Pons (tissue), 1 donor: Measurements from ENCODE around the gene ZNF230.

Experiments used
- DNase-seq: peaks from one replicate; pipeline ENCODE4 v3.0.0-alpha.2; 2016; ENCODE audit warnings: low spot score

The ZNF230 gene

GRCh38 chr19:44002566-44003460 lies at the start of gene ZNF230:
Gene ZNF230 (plus strand): TSS chr19:44002957. CDS start chr19:44007079, 4,122 bp downstream.
- DNase-seq = peak; percentile 98

DNA sequence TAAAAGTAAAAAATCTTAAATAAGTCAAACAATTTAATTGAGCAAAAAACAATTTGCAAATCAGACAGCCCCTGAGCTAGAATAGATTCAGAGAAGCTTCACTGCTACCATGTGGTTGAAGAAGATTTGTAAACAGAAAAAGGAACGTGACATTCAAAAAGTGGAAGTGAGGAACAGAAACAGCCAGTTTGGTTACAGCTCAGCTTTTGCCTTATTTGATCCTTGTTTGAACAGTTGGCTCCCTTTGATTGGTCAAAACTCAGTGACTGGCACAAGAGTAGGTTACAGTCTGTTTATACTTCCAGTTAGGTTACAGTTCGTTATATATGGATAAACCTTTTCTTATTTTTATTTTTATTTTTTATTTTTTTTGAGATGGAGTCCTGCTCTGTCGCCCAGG lies 45.9 kb upstream of the ZNF230 start:
- no peak for DNase-seq

DNA sequence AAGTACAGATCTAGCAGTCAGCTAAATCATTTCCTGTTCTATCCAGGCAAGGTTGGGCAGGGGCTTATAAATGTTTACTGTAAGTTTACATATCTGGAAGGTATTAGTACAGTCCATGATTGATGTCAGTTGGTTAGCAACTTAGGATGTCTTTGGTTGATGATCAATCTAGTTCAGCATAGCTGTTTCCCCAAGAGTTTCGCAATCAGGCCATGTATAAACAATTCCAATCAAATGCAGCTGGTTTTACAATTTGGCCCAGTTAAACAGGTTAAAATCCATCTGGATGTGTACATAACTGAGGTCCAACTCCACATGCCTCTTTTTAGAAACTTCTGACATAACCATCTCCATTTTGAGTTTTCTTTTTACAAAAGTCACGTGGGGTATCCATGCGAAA lies 44.9 kb upstream of the ZNF230 start:
- no peak for DNase-seq

GRCh38 chr19:43960411-43960810 lies 42.3 kb upstream of the ZNF230 start:
- no peak for DNase-seq

DNA sequence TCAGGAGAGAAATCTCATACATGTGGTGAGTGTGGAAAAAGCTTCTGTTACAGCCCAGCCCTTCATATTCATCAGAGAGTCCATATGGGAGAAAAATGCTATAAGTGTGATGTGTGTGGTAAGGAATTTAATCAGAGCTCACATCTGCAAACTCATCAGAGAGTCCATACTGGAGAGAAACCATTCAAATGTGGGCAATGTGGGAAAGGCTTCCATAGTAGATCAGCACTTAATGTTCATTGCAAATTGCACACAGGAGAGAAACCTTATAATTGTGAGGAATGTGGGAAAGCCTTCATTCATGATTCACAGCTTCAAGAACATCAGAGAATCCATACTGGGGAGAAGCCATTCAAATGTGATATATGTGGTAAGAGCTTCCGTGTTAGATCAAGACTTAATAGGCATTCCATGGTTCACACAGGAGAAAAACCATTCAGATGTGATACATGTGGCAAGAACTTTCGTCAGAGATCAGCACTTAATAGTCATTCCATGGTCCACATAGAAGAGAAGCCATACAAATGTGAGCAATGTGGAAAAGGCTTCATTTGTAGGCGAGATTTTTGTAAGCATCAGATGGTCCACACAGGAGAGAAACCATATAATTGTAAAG lies 36.6 kb upstream of the ZNF230 start:
- DNase-seq = no peak

GRCh38 chr19:43976732-43977131 lies 26.0 kb upstream of the ZNF230 start:
- no peak for DNase-seq

DNA sequence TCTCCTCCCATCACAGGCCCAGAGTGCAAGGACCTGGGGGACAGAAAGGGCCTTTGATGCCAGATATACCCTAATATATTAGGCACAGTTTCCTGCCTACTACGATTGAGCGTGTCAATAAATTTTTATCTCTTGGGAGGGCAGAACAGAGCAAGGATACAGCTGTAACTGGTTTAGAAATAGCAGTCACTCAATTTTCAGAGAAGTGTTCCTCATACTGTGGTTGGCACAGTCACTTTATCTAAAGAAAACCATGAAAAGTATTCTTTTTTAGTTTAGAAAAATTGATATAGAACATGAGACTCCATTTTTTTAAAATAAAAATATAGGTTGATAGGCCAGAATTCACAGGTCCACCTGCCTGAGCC lies 19.2 kb upstream of the ZNF230 start:
- DNase-seq = no peak

DNA sequence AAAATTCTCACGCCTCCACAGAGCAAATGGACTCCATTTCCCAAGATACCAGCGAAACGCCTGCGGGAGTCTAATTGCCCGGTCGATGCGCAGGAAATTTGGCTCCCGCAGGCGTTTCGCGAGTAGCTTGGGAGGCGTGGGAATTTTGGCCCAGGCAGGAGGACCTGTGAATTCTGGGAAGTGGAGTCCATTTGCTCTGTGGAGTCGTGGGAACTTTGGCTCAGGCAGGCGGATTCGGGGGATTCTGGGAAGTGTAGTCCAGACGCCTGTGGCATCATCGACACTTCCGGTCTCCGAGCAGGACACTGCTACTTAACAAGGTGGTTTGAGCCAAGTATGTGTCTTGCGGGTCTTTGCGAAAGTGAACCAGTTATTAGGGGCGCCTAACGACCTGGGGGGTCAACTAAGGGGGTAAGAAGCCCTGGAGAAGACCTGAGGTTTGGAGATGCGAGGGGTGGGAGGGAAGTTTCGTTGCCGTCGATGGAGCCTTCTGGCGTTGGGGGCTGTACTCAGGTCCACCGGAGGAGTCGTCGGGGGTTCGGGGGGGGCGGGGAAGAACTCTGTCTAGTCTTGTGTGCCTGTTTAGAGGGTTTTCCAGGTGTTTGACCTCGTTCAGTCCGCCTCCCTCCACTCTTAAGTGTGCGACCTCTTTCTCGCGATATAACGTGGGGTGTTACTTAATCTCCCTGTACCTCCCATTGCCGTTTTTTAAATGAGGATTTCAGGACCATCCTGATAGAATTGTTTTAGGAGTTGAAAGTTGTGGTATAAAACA lies 18.7 kb upstream of the ZNF230 start, which contains the start of gene ZNF155:
ZNF155 (plus strand) TSS at position 277 of the 775 bp plus-strand sequence. CDS start 4,356 bp downstream, outside the sequence.
- DNase-seq = peak; percentile 98

DNA sequence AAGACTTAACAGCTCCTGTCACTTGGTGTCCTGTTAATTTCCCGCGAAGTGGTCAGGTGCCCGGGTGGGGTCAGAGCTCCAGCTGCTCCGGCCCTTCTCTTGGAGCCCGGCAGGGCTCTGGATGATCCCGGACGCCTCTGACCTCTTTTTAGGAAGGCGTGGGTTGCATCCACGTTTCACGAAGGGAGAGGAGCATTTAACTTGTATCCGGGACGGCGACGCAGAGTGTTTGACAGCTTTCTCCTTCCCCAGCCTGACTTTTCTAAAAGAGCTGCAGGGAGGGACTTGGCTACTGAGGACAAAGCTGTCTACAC lies 18.1 kb upstream of the ZNF230 start:
- DNase-seq = no peak

DNA sequence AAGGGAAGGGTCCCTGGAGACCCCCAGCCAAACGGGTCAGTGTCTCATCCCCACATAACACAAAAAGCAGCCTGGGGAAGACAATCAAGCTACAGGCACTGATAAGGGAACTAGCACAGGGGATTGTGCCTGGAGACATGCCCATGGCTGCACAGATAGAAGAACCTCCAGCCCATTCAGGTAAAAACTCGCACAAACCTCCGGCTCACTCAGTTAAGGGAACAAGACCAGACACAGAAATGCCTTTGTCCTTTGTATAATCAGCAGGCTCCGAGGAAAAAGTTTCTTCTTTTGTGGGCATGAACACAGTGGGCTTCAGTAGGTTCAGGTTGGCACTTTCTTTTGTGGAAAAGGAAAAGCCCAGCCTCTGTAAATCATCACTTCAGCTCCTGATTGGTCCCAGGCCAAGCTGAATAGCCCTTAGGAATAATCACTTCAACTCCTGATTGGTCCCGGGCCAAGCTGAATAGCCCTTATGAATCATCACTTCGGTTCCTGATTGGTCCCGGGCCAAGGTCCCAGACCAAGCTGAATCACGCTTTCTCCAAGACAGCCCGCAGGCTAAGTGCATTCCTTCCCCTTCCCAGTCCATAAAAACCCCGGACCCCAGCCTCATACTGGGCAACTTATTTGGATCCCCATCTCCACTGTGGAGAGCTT lies 5.0 kb upstream of the ZNF230 start:
- DNase-seq = no peak

DNA sequence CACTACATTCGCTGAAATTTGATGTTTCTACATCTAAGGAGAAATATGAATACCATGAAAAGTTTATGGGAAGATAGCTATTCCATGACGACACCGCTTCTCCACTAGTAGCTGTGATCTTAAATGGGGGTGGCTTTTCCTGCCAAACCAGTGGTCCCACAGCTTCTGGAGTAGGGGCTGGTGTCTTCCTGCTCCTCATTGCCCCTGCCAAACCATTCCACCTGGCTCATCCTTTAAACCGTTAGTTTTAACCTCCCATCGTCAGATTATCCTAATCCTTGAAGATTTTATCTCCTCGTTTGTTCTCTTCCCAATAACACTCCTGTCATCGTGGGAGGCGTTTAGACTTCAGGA lies 568 bp upstream of the ZNF230 start:
- DNase-seq = no peak

GRCh38 chr19:44003461-44004009 lies 778 bp downstream of the ZNF230 start:
- no peak for DNase-seq

- no peak for DNase-seq
Measured at GRCh38 chr19:44005973-44006372, 3.2 kb downstream of the ZNF230 start.

- no peak for DNase-seq
Measured at GRCh38 chr19:44007473-44007872, 4.7 kb downstream of the ZNF230 start.

GRCh38 chr19:44010468-44010867 lies 7.7 kb downstream of the ZNF230 start:
- no peak for DNase-seq

GRCh38 chr19:44019498-44019897 lies 16.7 kb downstream of the ZNF230 start:
- no peak for DNase-seq

- no peak for DNase-seq
Measured at GRCh38 chr19:44021221-44021620, 18.5 kb downstream of the ZNF230 start.

DNA sequence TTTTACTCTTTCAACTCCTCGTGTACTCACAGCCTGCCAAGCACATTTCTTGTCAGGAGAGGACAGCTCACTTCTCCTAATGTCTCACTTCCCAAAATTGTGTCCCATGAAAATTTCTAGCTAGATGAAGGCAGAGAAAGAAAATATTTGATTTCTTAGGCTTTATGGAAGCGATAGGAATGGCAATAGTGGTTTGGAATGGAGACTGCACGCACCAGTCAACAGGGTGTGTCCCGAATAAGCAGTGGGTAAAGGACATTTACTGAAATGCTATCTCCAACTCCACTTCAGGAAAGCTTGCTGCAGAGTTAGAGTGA lies 22.1 kb downstream of the ZNF230 start:
- DNase-seq = no peak

DNA sequence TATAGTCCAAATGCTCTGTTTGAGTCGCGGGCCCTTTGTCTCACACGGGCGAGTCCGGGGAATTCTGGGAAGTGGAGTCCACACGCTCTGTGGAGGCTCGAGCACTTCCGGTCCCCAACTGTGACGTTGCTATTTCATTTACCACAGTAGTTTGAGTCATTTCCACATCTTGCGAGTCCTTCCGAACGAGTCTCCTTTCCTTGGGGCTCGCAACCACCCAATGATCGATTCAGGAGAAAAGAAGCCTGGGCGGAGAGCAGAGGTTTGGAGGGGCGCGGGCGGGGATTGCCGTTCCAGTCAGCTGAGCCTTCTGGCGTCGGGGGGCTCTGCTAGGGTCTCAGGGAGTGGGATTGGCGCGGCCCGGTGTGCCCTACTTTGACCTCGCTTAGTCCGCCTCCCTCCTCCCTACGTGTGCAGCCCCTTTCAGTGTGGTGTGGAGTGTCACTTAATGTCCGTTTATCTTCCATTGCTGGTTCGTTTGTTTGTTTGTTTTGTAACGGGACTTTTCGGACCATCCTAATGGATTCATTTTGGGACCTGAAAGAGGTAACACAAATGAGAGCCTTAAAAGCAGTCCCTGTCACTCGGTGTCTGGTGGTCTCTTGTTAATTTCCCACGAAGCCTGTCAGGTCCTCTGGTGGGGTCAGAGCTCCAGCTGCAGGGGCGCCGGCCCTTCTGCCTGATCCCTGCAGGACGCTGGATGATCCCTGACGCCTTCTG lies 22.6 kb downstream of the ZNF230 start, which contains the start of gene ZNF222:
ZNF222 (plus strand) TSS at position 163 of the 720 bp plus-strand sequence; CDS start at position 221, 58 bp downstream.
- DNase-seq = peak; percentile 87

- no peak for DNase-seq
Measured at GRCh38 chr19:44026622-44027021, 23.9 kb downstream of the ZNF230 start.

DNA sequence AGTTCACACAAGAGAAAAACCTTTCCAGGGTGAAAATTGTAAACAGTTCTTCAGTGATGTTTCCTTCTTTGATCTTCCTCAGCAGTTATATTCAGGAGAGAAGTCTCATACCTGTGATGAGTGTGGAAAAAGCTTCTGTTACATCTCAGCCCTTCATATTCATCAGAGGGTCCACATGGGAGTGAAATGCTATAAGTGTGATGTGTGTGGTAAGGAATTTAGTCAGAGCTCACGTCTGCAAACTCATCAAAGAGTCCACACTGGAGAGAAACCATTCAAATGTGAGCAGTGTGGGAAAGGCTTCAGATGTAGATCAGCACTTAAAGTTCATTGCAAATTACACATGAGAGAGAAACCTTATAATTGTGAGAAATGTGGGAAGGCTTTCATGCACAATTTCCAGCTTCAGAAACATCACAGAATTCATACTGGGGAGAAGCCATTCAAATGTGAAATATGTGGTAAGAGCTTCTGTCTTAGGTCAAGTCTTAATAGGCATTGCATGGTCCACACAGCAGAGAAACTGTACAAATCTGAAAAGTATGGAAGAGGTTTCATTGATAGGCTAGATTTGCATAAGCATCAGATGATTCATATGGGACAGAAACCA lies 29.3 kb downstream of the ZNF230 start:
- no peak for DNase-seq
